ENCODE data around the gene DOCK10.

GRCh38 chr2:224958873-224959272, 83.4 kb downstream of the DOCK10 start:
- TF ChIP-seq, protein P1, sequence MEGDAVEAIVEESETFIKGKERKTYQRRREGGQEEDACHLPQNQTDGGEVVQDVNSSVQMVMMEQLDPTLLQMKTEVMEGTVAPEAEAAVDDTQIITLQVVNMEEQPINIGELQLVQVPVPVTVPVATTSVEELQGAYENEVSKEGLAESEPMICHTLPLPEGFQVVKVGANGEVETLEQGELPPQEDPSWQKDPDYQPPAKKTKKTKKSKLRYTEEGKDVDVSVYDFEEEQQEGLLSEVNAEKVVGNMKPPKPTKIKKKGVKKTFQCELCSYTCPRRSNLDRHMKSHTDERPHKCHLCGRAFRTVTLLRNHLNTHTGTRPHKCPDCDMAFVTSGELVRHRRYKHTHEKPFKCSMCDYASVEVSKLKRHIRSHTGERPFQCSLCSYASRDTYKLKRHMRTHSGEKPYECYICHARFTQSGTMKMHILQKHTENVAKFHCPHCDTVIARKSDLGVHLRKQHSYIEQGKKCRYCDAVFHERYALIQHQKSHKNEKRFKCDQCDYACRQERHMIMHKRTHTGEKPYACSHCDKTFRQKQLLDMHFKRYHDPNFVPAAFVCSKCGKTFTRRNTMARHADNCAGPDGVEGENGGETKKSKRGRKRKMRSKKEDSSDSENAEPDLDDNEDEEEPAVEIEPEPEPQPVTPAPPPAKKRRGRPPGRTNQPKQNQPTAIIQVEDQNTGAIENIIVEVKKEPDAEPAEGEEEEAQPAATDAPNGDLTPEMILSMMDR (IDR thresholded peaks at IDR 0.05) = no peak
- TF ChIP-seq POLR2A (IDR thresholded peaks at IDR 0.05) = no peak

All from uterus (tissue), 2 donors.